HG03280 (cell line): Measurements from ENCODE around the gene ZFYVE28.

Experiments used
- ATAC-seq: cut with Tn5 transposase; IDR thresholded peaks from one replicate; pipeline ENCODE4 v1.9.1; 2021; ENCODE audit warnings: mild to moderate bottlenecking, moderate library complexity; ENCODE audit not compliant: unreplicated experiment

The ZFYVE28 gene

GRCh38 chr4:2306773-2307410 lies 111.6 kb downstream of the ZFYVE28 start:
- ATAC-seq = no peak

- ATAC-seq = no peak
Observed at GRCh38 chr4:2305766-2306501, 112.5 kb downstream of the ZFYVE28 start.

- ATAC-seq = no peak
Observed at GRCh38 chr4:2304877-2305561, 113.4 kb downstream of the ZFYVE28 start.

- no peak for ATAC-seq
Observed at GRCh38 chr4:2304321-2304876, 114.0 kb downstream of the ZFYVE28 start.

- no peak for ATAC-seq
Observed at GRCh38 chr4:2303686-2304320, 114.6 kb downstream of the ZFYVE28 start.

- ATAC-seq = no peak
Observed at GRCh38 chr4:2303121-2303685, 115.2 kb downstream of the ZFYVE28 start.

- ATAC-seq = no peak
Observed at GRCh38 chr4:2302387-2303119, 115.9 kb downstream of the ZFYVE28 start.

GRCh38 chr4:2301806-2302205 lies 116.6 kb downstream of the ZFYVE28 start:
- ATAC-seq = no peak

GRCh38 chr4:2301225-2301642 lies 117.2 kb downstream of the ZFYVE28 start:
- no peak for ATAC-seq

GRCh38 chr4:2300431-2301224 lies 117.8 kb downstream of the ZFYVE28 start:
- no peak for ATAC-seq

- no peak for ATAC-seq
Observed at GRCh38 chr4:2299794-2300193, 118.7 kb downstream of the ZFYVE28 start.

- no peak for ATAC-seq
Observed at GRCh38 chr4:2298532-2298991, 119.9 kb downstream of the ZFYVE28 start.

GRCh38 chr4:2297606-2298531 lies 120.6 kb downstream of the ZFYVE28 start:
- ATAC-seq = no peak

- ATAC-seq = no peak
Observed at GRCh38 chr4:2296631-2297601, 121.5 kb downstream of the ZFYVE28 start.

GRCh38 chr4:2295900-2296442 lies 122.5 kb downstream of the ZFYVE28 start:
- ATAC-seq = no peak

- ATAC-seq = no peak
Observed at GRCh38 chr4:2295500-2295899, 122.9 kb downstream of the ZFYVE28 start.

GRCh38 chr4:2292646-2293108 lies 125.8 kb downstream of the ZFYVE28 start:
- ATAC-seq = no peak
